ENCODE data around the gene FRAS1.

DNA sequence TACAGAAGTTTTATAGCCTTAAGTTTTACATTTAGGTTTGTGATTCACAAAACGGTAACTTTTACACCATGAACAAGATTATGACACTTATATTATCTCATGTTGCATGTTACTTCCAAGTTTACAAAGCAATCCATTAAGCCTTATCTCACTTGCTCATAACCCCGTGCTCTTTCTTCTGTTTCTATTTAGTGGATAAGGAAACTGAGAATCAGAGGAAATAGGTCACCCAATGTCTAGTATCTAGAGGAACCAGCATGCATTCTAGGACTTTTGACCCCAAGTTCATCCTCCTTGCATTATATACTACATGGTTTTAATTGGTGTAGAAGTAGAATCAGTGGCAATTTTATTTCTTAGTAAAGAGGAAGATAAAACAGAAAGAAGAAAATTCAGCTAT, 427.5 kb downstream of the FRAS1 start:
- TF ChIP-seq, protein P1, sequence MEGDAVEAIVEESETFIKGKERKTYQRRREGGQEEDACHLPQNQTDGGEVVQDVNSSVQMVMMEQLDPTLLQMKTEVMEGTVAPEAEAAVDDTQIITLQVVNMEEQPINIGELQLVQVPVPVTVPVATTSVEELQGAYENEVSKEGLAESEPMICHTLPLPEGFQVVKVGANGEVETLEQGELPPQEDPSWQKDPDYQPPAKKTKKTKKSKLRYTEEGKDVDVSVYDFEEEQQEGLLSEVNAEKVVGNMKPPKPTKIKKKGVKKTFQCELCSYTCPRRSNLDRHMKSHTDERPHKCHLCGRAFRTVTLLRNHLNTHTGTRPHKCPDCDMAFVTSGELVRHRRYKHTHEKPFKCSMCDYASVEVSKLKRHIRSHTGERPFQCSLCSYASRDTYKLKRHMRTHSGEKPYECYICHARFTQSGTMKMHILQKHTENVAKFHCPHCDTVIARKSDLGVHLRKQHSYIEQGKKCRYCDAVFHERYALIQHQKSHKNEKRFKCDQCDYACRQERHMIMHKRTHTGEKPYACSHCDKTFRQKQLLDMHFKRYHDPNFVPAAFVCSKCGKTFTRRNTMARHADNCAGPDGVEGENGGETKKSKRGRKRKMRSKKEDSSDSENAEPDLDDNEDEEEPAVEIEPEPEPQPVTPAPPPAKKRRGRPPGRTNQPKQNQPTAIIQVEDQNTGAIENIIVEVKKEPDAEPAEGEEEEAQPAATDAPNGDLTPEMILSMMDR (IDR thresholded peaks at IDR 0.05; ENCODE audit: borderline replicate concordance, extremely low read depth, low read length, poor library complexity, severe bottlenecking): no peak
- TF ChIP-seq EZH2 (IDR thresholded peaks at IDR 0.05; ENCODE audit: borderline replicate concordance, low read depth, low read length, severe bottlenecking): no peak

All from DND-41 (cell line).